ENCODE data around the gene KCP.

KCP gene

DNA sequence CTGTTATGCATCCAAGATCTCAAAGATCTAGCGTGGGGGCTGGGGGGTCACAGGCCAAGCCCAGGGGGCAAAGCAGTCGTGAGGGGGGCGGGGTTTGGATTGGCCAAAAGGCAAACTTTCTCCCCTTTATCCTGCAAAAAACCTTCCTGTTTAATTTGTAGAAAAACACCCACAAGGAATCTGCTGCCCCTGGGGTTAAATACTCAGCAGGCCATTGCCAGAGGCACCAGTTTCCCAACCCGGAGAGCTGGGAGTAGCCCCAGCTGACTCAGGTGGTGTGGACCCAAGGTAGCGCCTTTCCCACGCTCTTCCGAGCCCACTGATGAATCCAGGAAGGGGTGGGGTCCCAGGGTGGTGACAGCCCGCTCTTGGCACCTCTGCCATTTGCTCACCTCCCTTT, 21.4 kb downstream of the KCP start:
- Mint-ChIP-seq H3K9me3 (no peaks in the 10 kb centered on the region), H3K36me3 (no peaks in the 10 kb centered on the region), H3K4me1 (no peaks in the 10 kb centered on the region), H3K27ac (no peak overlapping the region), H3K4me3 (no peak overlapping the region), H3K27me3 (peaks cover 11% of the 10 kb centered on the region)

DNA sequence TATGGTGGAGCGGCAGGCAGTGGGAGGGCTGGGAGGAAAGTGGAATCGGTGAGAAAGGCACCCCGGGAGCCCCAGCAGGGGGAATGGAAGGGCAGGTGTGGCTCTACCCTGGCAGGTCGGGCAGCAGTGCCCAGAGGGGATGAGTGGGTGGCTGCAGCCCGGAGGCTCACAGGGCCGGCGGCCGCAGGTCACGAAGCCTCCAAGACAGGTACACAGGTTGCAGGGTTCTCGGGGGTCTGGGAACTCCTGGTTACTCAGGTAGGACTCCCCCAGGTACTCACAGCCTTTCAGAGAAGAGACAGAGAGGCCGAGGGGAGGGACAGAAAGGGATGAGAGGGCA, 21.8 kb downstream of the KCP start:
- H3K4me3 Mint-ChIP-seq = no peak overlapping the region
- H3K9me3 Mint-ChIP-seq = no peaks in the 10 kb centered on the region
- H3K4me1 Mint-ChIP-seq = no peaks in the 10 kb centered on the region
- H3K27ac Mint-ChIP-seq = no peak overlapping the region
- no peaks in the 10 kb centered on the region for H3K36me3 Mint-ChIP-seq
- H3K27me3 Mint-ChIP-seq = peaks cover 11% of the 10 kb centered on the region

DNA sequence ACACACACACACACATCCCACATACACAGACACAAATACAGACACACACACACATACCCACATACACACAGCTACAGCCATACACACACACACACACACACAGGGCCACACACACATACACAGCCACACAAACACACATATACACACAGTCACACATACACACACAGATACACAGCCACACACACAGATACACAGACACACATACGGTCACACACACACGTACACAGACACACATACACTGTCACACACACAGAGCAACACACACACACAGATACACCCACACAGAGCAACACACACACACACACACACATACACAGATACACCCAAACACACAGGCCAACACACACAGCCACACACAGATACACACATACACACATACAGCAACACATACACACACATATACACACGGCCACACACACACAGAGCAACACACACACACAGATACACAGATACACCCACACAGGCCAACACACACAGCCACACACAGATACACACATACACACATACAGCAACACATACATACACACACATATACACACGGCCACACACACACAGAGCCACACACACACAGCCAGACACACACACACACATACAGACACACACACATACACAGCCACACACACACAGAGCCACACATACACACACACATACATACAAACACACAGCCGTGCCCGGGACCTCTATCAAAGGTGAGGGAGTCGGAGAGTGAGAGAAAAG, 22.3 kb downstream of the KCP start:
- Mint-ChIP-seq H3K36me3 (no peaks in the 10 kb centered on the region), H3K27ac (no peak overlapping the region), H3K4me1 (peaks cover 5% of the 10 kb centered on the region), H3K27me3 (peaks cover 11% of the 10 kb centered on the region), H3K4me3 (no peak overlapping the region), H3K9me3 (no peaks in the 10 kb centered on the region)

DNA sequence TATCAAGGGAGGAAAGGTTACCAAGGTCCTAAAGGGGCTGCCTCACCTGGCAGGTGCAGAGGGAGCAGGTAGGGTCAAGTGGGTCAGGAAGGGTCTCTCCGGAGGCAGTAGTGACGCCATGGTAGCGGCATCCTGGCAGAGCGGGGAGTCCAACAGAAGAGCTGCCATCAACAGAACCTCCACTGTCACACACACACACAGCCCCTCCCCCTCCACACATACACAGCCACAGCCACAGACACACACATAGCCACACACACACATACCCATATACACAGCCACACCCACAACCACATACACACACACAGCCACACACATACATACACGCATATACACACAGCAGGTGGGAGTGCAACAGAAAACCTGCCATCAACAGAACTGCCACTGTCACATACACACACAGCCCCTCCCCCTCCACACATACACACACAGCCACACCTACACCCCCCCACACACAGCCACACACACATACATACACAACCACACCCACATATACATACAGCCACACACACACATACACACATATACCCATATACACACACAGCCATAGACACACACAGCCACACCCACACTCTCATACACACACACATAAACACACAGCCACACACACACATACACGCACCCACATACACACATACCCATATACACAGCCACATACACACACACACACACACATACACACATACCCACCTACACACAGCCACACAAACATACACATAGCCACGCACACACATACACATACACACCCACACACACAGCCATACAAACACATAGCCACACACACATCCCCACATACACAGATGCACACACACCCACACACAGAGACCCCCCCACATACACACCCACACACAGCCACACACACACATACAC, 23.1 kb downstream of the KCP start:
- H3K9me3 Mint-ChIP-seq = no peaks in the 10 kb centered on the region

DNA sequence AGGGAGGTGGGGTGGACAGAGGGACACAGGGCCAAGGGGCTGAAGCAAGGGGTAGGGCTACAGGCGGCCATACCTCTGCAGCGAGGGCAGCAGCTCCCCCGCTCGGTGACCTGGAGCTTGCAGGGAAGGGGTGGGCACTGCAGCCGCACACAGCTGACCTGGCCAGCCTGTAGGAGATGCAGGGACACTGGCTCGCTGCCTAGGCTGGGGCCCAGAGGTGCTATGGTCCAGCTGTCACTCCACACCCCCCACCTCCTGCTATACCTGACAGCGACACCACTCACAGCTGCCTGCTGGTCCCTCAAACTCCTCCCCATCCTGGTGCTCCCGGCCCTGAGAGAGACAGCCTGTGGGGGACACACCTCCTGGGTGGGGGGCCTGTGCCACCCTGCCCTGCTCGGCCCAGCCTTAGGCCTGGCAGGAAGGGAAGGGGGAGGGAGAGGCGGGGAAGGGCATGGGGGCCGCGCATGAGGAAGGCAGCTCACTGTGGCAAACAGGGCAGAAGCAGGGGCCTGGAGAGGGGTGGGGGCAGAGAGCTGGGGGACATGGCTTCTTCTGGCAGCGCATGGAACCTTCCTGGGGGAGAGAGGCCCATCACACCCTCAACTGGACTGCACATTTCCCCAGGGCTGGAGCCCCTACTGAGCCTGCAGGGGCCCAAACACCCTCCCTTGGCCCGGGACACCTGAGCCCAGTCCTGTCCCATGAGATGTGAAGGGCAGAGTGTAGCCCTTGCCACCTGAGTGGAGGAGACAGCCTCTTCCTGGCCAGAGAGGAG, 23.9 kb downstream of the KCP start:
- H3K9me3 Mint-ChIP-seq = no peaks in the 10 kb centered on the region
- no peaks in the 10 kb centered on the region for H3K36me3 Mint-ChIP-seq
- H3K27ac Mint-ChIP-seq = no peak overlapping the region
- H3K27me3 Mint-ChIP-seq = peaks cover 7% of the 10 kb centered on the region
- no peak overlapping the region for H3K4me3 Mint-ChIP-seq
- peaks cover 5% of the 10 kb centered on the region for H3K4me1 Mint-ChIP-seq

More for the DNA sequence above, 23.1 kb downstream of the KCP start:
- Mint-ChIP-seq H3K36me3 (no peaks in the 10 kb centered on the region), H3K4me3 (no peak overlapping the region), H3K27ac (no peak overlapping the region), H3K27me3 (peaks cover 10% of the 10 kb centered on the region), H3K4me1 (peaks cover 5% of the 10 kb centered on the region)

DNA sequence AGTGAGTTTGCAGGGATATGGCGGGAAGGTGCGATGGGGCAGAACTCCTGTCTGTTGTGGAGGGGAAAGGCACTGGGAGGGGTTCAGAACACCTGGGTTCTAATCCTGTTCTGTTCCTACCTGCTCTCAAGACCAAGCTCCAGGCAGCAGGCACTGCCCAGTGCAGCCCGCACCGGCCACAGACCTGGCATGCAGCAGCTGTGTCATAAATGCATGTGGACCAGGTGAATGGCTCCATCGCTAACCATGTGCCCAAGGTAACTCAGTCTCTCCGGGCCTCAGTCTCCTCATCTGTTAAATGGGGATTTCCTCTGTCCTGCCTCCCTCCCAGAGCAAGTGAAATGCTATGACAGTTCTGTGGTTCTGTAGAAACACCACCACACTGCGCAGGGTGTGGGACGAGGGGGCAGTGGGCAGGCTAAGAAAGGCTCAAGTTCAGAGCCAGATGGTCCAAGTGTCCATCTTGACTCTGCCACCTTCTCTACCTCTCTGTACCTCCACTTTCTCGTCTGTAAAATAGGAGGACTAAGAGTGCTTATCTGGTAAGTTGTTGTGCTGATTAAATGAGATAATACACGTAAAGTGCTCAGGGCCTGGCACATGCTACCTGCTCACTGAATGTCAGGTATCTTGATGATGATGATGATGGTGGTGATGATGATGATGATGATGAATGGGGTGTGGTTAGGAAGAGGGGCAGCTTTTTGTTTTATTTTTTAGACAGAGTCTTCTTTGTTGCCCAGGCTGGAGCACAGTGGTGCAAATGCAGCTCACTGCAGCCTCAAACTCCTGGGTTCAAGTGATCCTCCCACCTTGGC, 24.9 kb downstream of the KCP start:
- Mint-ChIP-seq H3K27ac (no peak overlapping the region), H3K9me3 (no peaks in the 10 kb centered on the region), H3K27me3 (peaks cover 7% of the 10 kb centered on the region), H3K4me1 (peaks cover 5% of the 10 kb centered on the region), H3K4me3 (no peak overlapping the region), H3K36me3 (no peaks in the 10 kb centered on the region)

DNA sequence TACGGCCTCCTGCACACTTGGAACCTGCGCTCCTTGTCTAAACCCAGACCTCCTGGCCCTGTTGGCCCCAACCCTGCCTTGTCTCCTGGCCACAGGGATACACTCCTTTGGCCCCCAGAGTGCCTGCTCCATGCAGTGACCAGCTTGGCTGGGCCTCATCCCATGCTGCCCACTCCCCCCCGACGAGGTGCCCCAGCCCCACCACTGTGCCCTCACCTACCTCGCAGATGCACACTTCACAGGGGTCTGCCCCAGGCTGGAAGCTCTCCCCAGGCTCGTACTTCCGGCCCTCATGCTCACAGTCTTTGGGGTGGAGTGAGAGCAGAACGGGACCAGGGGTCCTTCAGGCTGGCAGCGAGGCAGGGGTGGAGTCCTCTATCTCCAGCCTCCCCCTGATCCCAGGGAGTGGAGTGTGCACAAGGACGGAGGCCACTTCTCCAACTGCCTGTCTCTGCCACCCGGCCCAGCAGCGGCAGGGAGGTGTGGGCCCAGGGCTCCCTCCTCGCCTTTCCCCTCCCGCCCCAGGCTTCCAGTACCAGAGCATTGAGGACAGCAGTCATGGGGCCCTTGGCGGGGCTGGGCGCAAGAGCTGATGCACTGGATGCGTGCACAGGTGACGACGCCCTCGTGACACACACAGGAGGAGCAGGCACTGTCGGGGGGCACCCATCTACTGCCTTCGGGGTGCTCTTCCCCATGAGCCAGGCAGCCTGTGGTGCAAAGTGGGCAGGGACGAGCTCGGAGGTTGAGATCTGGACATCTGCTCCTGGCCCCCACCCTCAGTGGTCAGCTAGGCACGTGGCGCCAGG, 25.7 kb downstream of the KCP start:
- no peaks in the 10 kb centered on the region for H3K9me3 Mint-ChIP-seq

DNA sequence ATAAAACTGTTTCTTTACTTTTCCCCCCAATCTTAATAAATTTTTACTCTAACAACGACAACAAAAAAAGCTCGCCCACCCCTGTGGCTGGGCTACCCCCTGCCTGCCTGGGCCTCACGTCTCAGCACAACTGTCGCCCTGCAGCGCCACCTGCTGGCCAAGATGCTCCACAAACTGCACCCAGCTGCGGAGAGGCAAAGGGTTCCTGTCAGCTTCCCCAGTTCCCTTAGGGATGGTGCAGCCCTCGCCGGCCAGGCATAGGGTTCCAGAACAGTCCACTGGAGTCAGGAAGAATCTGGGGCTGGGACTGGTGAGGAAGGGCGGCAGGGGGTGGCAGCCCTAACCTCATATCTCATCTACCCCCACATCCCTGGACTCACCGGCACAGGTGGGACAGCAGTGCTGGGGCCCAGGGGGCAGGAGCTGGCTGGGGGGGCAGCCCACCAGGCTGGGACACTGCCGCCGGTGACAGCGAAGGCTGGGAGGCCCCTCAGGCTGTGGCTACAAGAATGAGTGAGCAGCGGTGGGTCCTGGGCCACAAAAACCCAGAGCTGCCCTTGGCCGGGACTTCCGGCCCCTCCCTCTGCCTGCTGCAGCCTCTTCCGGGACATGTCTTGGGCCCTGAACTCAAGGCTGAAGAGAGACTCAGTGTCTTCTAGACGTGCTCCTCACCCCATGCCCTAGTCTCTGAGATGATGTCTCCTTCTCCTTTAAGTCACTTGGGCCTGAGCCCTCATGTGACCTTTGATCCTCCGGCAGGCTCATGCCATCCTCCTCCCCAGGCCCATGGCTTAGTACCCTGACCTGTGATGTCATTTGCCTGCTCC, 26.7 kb downstream of the KCP start:
- H3K4me1 Mint-ChIP-seq = peaks cover 5% of the 10 kb centered on the region
- no peaks in the 10 kb centered on the region for H3K36me3 Mint-ChIP-seq
- no peak overlapping the region for H3K27ac Mint-ChIP-seq
- H3K9me3 Mint-ChIP-seq = no peaks in the 10 kb centered on the region
- H3K4me3 Mint-ChIP-seq = no peak overlapping the region
- H3K27me3 Mint-ChIP-seq = peaks cover 1% of the 10 kb centered on the region

More for the DNA sequence above, 25.7 kb downstream of the KCP start:
- H3K4me1 Mint-ChIP-seq = peaks cover 5% of the 10 kb centered on the region
- no peak overlapping the region for H3K4me3 Mint-ChIP-seq
- H3K27ac Mint-ChIP-seq = no peak overlapping the region
- H3K36me3 Mint-ChIP-seq = no peaks in the 10 kb centered on the region
- peaks cover 3% of the 10 kb centered on the region for H3K27me3 Mint-ChIP-seq

DNA sequence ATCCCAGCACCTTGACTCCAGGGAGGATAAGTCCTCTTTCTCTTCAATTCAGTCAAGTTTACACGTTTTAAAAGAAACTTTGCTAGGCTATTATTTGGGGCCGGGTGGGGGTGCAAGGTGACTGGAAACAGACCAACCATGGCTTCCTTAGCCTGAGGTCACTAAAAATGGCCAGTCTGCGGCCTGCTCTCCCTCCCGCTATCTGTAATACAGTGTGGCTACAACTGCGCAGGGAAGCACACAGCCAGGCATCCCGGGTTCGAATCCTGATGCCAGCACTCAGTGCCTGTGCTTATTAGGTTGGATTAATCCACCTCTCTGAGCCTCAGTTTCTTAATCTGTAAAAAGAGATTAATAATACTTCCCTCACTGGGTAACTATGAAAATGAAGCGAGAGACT, 28.4 kb downstream of the KCP start:
- Mint-ChIP-seq H3K27me3 (peaks cover 1% of the 10 kb centered on the region), H3K4me1 (peaks cover 5% of the 10 kb centered on the region), H3K27ac (no peak overlapping the region), H3K36me3 (no peaks in the 10 kb centered on the region), H3K4me3 (no peak overlapping the region), H3K9me3 (no peaks in the 10 kb centered on the region)

DNA sequence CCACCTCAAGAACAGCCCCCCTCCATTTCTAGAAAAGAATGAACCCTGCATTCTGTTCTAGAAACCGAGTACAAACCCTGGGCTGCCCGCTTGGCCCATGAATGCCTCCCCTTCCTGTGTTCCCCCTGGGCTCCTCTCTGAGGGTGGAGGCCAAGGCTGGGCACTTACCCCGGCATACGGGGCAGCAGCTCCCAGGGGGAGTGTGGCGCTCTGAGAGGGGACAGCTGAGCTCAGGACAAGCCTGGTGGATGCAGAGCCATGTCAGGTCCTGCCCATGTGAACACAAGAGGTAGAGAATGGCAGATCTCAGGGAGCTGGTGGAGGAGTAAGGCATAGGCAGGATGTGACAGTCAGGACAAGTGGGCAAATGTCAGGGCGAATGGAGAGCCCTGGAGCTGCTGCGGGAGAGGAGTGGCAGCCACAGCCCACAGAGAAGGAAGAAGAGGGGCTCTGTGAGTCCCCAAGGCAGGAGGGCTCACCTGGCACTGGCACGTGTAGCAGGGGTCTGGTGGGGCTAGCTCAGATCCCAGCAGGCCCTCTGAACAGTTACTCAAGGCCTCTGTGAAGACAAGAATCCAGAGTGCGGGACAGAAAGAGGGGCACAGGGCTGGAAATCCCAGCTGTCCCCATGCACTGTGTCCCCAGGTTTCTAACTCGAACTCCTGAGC, 28.9 kb downstream of the KCP start:
- Mint-ChIP-seq H3K27me3 (peaks cover 1% of the 10 kb centered on the region), H3K36me3 (no peaks in the 10 kb centered on the region), H3K4me1 (peaks cover 5% of the 10 kb centered on the region), H3K9me3 (no peaks in the 10 kb centered on the region), H3K27ac (no peak overlapping the region), H3K4me3 (no peak overlapping the region)

DNA sequence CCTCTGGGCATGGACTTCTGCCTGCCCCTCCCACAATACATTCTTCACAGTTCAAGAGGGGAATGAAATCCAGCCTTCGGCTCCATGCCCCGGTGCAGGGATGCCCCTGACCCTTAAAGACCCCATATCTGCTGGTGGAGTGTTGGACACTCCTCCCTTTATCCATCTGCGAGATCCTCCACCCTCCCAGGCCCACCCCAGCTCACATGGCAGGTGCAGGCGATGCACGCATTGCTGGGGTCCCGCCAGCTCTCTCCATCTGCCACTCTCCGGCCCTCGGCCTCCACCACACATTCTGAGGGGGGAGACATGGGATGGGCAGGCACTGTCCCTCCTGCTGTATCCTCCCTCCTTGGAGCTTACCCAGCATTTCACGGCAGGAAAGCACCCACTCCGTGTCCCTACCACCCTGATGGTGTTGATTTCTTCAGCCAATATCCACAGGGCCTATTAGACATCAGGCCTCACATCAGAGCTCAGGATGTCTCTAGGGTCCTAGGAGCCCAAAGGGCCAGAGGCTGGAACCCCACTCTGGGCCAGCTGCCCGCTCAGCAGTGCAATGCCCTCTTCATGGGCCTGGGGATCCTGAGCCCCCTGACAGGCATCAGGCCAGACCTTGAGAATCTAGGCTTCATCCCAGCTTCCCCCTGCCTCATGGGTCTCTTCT, 29.6 kb downstream of the KCP start:
- Mint-ChIP-seq H3K27ac (no peak overlapping the region), H3K27me3 (peaks cover 1% of the 10 kb centered on the region), H3K4me3 (no peak overlapping the region), H3K4me1 (peaks cover 5% of the 10 kb centered on the region), H3K9me3 (no peaks in the 10 kb centered on the region), H3K36me3 (no peaks in the 10 kb centered on the region)

DNA sequence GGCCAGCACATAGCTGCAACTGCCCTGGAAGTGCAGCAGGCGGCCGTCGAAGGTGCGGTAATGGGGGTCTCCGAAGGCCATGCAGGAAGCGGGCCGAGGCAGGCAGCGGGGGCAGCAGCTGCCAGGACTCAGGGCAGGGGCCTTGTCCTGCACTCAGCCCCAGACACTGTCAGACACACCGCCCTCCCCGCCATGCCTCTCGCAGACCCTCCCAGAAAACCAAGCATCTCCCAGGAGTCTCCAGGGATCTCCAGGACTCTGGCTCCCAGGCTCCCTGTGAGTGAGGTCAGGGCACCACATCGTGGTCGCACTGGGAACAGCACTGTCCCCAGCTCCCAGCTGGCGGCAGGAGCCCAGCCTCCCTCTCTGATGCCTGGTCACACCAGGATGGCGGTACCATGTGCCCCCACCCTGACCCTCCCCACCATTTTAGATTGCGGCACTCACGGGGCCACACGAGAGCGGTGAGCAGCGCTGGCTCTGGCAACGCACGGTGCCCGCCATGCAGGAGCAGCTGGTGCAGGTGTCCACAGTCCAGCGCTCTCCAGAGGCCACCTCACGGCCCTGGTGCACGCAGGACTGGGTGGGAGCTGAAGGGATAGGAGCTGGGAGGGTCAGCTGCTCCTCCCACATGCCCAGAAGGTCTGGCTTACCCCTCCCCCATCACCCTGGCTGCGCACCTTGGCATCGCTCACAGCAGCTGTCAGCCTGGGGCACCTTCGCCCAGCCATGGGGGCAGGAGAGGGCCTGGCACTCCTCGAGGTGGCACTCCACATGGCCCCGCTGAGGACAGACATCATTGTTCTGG, 30.4 kb downstream of the KCP start:
- Mint-ChIP-seq H3K4me3 (no peak overlapping the region), H3K9me3 (no peaks in the 10 kb centered on the region), H3K36me3 (no peaks in the 10 kb centered on the region), H3K27ac (no peak overlapping the region), H3K27me3 (no peaks in the 10 kb centered on the region), H3K4me1 (peaks cover 5% of the 10 kb centered on the region)
